ENCODE results near the gene CDC25B.
"Not testable (repeated sequence)": the region's sequence is repeated elsewhere in the genome, so short reads cannot be mapped to it uniquely, and the experiment has no call there.

CDC25B gene

GRCh38 chr20:3821996-3822395, 25.9 kb downstream of the CDC25B start:
- no peak for DNase-seq (ENCODE audit: low read depth in 3 of 3, low spot score in 1 of 3)

DNA sequence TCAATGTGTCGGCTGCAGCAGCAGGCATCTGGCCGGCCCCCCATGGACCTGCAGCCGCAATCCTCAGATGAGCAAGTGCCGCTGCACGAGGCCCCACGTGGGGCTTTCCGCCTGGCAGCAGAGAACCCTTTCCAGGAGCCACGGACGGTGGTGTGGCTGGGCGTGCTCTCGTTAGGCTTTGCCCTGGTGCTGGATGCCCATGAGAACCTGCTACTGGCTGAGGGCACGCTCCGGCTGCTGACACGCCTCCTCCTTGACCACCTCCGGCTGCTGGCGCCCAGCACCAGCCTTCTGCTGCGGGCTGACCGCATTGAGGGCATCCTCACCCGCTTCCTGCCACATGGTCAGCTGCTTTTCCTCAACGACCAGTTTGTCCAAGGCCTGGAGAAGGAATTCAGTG, 27.8 kb downstream of the CDC25B start:
- no peak for DNase-seq (ENCODE audit: low read depth in 3 of 3, low spot score in 1 of 3)

- DNase-seq (ENCODE audit: low read depth in 3 of 3, low spot score in 1 of 3) = no peak
Measured at GRCh38 chr20:3825526-3825925, 29.4 kb downstream of the CDC25B start.

DNA sequence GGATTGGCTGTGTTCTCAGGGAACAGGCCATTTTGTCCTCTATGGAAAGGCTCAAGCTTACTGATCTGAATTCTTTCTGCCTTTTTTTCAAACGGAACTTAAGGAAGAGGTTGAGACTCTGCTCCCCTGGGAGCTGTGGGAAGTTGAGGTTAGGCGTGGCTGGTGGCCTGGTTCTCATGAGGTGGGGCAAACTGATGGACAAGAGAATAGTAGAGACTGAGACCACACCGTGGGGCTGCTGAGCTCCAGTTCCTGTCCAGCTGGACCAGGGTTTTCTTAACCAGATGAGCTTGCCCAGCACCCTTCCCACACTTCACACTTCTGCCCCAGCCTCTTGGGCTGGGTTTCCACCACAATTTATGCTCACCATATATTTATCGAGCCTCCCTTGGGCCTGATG, 30.3 kb downstream of the CDC25B start:
- DNase-seq (ENCODE audit: low read depth in 3 of 3, low spot score in 1 of 3) = no peak

DNA sequence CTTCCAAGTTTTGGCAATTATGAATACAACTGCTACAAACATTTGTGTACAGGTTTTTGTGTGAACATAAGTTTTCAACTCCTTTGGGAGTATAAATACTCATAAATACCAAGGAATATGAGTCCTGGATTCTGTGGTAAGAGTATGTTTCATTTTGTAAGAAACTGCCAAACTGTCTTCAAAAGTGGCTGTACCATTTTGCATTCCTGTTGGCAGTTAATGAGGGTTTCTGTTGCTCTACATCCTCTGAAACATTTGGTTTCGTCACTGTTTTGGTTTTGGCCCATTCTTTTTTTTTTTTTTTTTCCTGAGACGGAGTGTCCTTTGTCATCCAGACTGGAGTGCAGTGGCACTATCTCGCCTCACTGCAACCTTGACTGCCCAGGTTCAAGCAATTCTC, 32.7 kb downstream of the CDC25B start:
- DNase-seq (ENCODE audit: low read depth in 3 of 3, low spot score in 1 of 3) = no peak

DNA sequence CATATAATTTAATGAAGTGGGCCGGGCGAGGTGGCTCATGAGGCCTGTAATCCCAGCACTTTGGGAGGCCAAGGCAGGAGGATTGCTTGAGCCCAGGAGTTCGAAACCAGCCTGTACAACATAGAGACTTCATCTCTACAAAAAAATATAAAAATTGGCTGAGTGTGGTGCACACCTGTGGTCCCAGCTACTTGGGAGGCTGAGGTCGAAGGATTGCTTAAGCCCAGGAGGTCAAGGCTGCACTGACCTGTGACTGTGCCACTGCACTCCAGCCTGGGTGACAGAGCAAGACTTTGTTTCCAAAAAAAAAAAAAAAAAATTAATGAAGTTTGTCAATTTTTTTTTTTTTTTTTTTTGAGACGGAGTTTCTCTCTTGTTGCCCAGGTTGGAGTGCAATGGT, 33.8 kb downstream of the CDC25B start:
- not testable (repeated sequence) for DNase-seq (ENCODE audit: low read depth in 3 of 3, low spot score in 1 of 3)

GRCh38 chr20:3836132-3836531, 40.0 kb downstream of the CDC25B start:
- DNase-seq (ENCODE audit: low read depth in 3 of 3, low spot score in 1 of 3) = no peak

DNA sequence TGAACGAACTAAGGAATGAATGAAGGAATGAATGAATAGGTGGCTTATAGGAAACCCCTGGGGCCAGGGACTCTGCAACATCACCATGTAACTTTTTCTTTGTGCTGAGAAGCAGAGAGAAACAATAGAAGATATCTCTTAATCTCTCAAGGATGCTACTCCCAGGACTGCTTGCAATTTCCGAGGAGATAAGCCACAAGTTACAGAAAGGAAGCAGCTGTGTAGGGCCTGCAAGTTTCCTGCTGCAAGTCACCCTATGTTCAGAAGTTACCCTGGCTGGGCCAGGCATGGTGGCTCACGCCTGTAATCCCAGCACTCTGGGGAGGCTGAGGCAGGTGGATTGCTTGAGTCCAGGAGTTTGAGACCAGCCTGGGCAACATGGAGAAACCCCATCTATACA, 43.2 kb downstream of the CDC25B start:
- no peak for DNase-seq (ENCODE audit: low read depth in 3 of 3, low spot score in 1 of 3)

GRCh38 chr20:3840201-3840600, 44.1 kb downstream of the CDC25B start:
- DNase-seq (ENCODE audit: low read depth in 3 of 3, low spot score in 1 of 3) = not testable (repeated sequence)

GRCh38 chr20:3842348-3842930, 46.3 kb downstream of the CDC25B start:
- DNase-seq (ENCODE audit: low read depth in 3 of 3, low spot score in 1 of 3) = no peak

DNA sequence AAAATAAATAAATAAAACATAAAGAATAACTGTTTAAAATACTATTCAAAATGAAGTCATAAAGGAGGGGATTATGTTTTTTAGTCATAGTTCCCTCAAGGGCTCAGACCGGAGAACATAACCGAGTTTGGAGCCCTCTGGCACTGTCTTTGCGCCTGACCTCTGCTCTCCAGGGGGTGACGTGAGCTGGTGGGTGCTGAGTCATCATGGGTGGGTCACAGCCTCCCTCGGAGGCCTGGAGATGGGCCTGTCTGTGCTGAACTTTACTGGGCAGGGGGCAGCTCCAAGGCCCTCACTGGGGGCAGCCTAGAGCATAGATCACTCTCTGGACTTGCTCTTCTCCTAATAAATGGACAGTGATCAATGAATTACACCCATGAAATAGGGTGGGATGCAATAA, 47.4 kb downstream of the CDC25B start:
- no peak for DNase-seq (ENCODE audit: low read depth in 3 of 3, low spot score in 1 of 3)

GRCh38 chr20:3843990-3844619, 48.0 kb downstream of the CDC25B start:
- DNase-seq (ENCODE audit: low read depth in 3 of 3, low spot score in 1 of 3) = not testable (repeated sequence)

DNA sequence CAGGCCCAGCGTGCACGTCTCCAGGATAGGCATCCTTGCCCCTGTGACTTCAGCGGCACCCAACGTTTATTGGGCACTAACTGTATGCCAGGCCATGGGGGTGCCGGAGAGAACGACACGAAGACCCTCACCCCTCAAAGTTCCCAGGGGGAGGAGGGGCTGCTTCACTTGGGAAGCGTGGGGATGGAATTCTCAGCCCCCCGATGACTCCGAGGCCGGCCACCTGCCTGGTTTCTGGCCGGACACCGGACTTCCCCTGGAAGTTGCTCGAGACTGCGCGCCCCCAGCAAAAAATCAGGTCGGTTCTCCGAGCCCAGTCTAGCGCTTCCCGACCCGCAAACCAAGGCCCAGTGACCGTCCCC, 50.2 kb downstream of the CDC25B start:
- no peak for DNase-seq (ENCODE audit: low read depth in 3 of 3, low spot score in 1 of 3)

DNA sequence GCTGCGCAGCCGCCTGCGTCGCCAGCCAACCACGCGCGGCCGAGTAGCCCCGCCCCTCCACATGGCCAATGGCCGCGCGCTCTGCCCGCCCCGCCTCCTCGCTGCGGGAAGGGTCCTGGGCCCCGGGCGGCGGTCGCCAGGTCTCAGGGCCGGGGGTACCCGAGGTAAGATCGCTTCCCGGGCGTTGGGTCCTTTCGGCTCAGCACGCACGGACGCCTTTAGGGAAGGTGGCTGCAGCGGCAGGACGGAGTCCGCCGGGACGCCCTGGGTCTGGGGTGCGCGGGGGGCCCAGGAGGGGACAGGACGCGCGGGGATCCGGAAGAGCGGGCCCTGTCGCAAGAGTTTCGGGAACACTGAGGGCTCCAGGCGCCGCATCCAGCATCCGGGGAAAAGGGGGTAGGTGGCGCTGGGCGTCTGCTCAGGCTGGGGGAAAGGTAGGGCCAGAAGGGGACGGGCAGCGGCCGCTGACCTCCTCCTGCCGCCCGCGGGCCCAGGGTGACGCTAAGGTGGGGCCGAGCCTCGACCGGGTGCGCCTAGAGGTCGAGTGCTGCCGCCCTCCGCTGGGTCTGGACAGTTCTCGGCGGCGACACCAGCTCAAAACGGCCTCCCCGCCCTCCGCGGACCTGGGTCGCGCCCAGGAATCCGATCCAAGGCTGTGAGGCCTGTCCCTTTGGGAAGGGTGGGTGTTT, 50.8 kb downstream of the CDC25B start, which contains the start of gene MAVS:
MAVS (plus strand) TSS at position 95 of the 689 bp plus-strand sequence. CDS start 7,791 bp downstream, outside the sequence.
- DNase-seq (ENCODE audit: low read depth in 3 of 3, low spot score in 1 of 3) = peak; percentile 56 to 80 (median 70)

DNA sequence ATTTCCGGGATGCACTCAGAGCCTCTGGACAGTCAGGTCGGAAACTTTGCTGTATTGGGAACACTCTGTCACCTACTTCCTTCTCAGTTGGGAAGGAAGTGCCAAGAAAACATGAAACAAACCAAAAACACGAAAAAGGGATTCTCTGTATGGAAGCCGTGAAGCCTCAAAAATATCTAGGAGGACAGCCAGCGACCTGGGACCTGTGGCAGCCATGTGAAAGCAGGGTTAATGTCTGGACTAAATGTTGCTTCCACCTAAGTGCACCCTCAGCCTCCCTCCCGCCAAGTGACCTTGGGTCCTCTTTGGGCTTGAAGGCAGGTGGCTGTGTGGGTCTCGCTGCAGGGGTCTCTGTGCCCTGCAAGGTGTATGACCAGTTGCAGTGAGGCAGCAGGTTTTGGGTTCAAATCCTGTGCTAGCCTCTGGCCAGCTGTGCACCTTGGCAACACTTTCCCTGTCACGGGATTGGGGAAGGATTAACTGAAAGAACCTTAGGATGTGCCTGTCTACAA, 51.4 kb downstream of the CDC25B start:
- no peak for DNase-seq (ENCODE audit: low read depth in 3 of 3, low spot score in 1 of 3)

DNA sequence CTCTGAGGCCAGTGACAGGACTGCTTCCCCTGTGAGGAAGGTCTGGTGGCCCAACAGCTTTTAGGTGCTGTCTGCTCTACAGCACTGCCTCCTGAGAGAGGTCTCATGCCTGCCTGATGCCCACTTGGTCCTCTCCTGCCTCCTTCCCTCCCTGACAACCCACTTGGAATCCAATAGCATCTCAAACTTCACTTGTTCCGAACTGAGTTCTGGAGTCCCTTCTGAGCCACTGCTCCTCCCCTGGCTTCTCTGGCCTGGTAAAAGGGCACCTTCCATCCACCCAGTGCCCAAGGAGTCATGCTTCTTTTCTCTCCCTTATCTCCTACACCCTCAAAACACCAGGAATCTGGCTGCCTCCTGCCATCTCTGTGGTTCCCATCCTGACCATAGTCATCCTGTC, 52.5 kb downstream of the CDC25B start:
- no peak for DNase-seq (ENCODE audit: low read depth in 3 of 3, low spot score in 1 of 3)

- no peak for DNase-seq (ENCODE audit: low read depth in 3 of 3, low spot score in 1 of 3)
Measured at GRCh38 chr20:3854462-3854871, 58.4 kb downstream of the CDC25B start.
